GM19193 (cell line): ENCODE data around the gene DRC3.

Experiments
- POLR2A ChIP-seq: IDR thresholded peaks from 4 replicates; pipeline ENCODE4 v1.6.1; 2011; ENCODE audit not compliant: insufficient read depth, insufficient read length; ENCODE audit errors: extremely low read depth

Gene DRC3

GRCh38 chr17:17935321-17936271 is 37.1 kb upstream of the DRC3 start:
- TF ChIP-seq POLR2A = no peak

- TF ChIP-seq POLR2A = no peak
These were observed 35.3 kb upstream of the DRC3 start for GRCh38 chr17:17937201-17937853.

GRCh38 chr17:17937958-17938357 is 34.7 kb upstream of the DRC3 start:
- TF ChIP-seq POLR2A = no peak

- no peak for TF ChIP-seq POLR2A
These were observed 34.1 kb upstream of the DRC3 start for GRCh38 chr17:17938388-17939107.

- TF ChIP-seq POLR2A = no peak
These were observed 32.2 kb upstream of the DRC3 start for GRCh38 chr17:17940441-17940911.

- TF ChIP-seq POLR2A = no peak
These were observed 31.6 kb upstream of the DRC3 start for GRCh38 chr17:17941015-17941414.

GRCh38 chr17:17942846-17943245 is 29.8 kb upstream of the DRC3 start:
- no peak for TF ChIP-seq POLR2A

GRCh38 chr17:17943281-17943984 is 29.2 kb upstream of the DRC3 start:
- no peak for TF ChIP-seq POLR2A

GRCh38 chr17:17944242-17944641 is 28.4 kb upstream of the DRC3 start:
- TF ChIP-seq POLR2A = no peak

GRCh38 chr17:17944743-17945142 is 27.9 kb upstream of the DRC3 start:
- no peak for TF ChIP-seq POLR2A

GRCh38 chr17:17946093-17946492 is 26.6 kb upstream of the DRC3 start:
- TF ChIP-seq POLR2A = no peak

- TF ChIP-seq POLR2A = no peak
These were observed 25.4 kb upstream of the DRC3 start for GRCh38 chr17:17947309-17947708.

GRCh38 chr17:17947966-17948365 is 24.7 kb upstream of the DRC3 start:
- TF ChIP-seq POLR2A = no peak

- TF ChIP-seq POLR2A = no peak
These were observed 22.3 kb upstream of the DRC3 start for GRCh38 chr17:17950347-17950746.

GRCh38 chr17:17950806-17951205 is 21.9 kb upstream of the DRC3 start:
- TF ChIP-seq POLR2A = no peak
